Activated T-helper 1 cell treated with Interleukin-2 at 50 U/mL for 16 hours (primary cell): Measurements from ENCODE around the gene TCIRG1.

Experiments used
- DNase-seq: peaks from one replicate; pipeline ENCODE4 v3.0.0-alpha.2; 2020; ENCODE audit warnings: low read depth

Gene TCIRG1

GRCh38 chr11:68017980-68018729 lies 20.7 kb upstream of the TCIRG1 start:
- DNase-seq, result no peak

GRCh38 chr11:68018730-68019190 lies 20.1 kb upstream of the TCIRG1 start:
- DNase-seq, result no peak

GRCh38 chr11:68019486-68019885 lies 19.3 kb upstream of the TCIRG1 start:
- DNase-seq, result no peak

GRCh38 chr11:68020575-68020974 lies 18.2 kb upstream of the TCIRG1 start:
- DNase-seq, result no peak

- no peak for DNase-seq
Measured at GRCh38 chr11:68021167-68021787, 17.5 kb upstream of the TCIRG1 start.

- no peak for DNase-seq
Measured at GRCh38 chr11:68022531-68022930, 16.3 kb upstream of the TCIRG1 start.

- DNase-seq, result no peak
Measured at GRCh38 chr11:68024508-68024907, 14.3 kb upstream of the TCIRG1 start.

- DNase-seq, result no peak
Measured at GRCh38 chr11:68025047-68025446, 13.8 kb upstream of the TCIRG1 start.

GRCh38 chr11:68026391-68027105 lies 12.3 kb upstream of the TCIRG1 start:
- no peak for DNase-seq

GRCh38 chr11:68027667-68028066 lies 11.2 kb upstream of the TCIRG1 start:
- no peak for DNase-seq

- DNase-seq, result no peak
Measured at GRCh38 chr11:68028802-68029545, 9.9 kb upstream of the TCIRG1 start.

GRCh38 chr11:68030318-68031143 lies 8.3 kb upstream of the TCIRG1 start, which contains the start of gene NDUFS8:
NDUFS8 (plus strand) TSS chr11:68030681; CDS start chr11:68032152, 1,471 bp downstream.
- DNase-seq, result peak; percentile 92

- peak; percentile 3 for DNase-seq
Measured at GRCh38 chr11:68031144-68031464, 7.7 kb upstream of the TCIRG1 start.

GRCh38 chr11:68032003-68032402 lies 6.8 kb upstream of the TCIRG1 start:
- no peak for DNase-seq

- DNase-seq, result no peak
Measured at GRCh38 chr11:68032997-68033707, 5.7 kb upstream of the TCIRG1 start.

GRCh38 chr11:68033708-68034045 lies 5.1 kb upstream of the TCIRG1 start:
- no peak for DNase-seq

GRCh38 chr11:68035266-68035876 lies 3.5 kb upstream of the TCIRG1 start:
- no peak for DNase-seq

GRCh38 chr11:68036141-68036716 lies 2.6 kb upstream of the TCIRG1 start:
- DNase-seq, result no peak

- no peak for DNase-seq
Measured at GRCh38 chr11:68036717-68037239, 2.0 kb upstream of the TCIRG1 start.
